Pancreas (tissue), 10 donors: Measurements from ENCODE around the gene CTTNBP2NL. TPM values are rescaled to one million over a fixed set of nuclear protein-coding genes. Genes with fewer than 3 reads are reported as not detected.
A peak's percentile ranks its signal among the peaks of the same experiment; 100 is the strongest.
"Not testable (repeated sequence)": the region's sequence is repeated elsewhere in the genome, so short reads cannot be mapped to it uniquely, and the experiment has no call there.

Source experiments
- ATAC-seq, 4 donors: fragments of 200-7000 bp; cut with Tn5 transposase; one replicate each; pipeline versions ENCODE4 v1.8.0 to v1.9.1; 2020; ENCODE audit warnings: mild to moderate bottlenecking in 4 of 4, moderate library complexity in 4 of 4
- DNase-seq, 6 donors: peaks; one replicate each; pipeline ENCODE4 v3.0.0-alpha.2; 2020
- FAIRE-seq: peaks from 2 replicates; lab custom pipeline; 2012; peaks lifted over from hg19 to GRCh38; lab: Jason Lieb, UNC
- H3K27ac ChIP-seq, 4 donors: fragments of 200-600 bp; sonication (generic); 1 replicate in 3 of 4; 2 replicates in 1 of 4; pipeline versions ENCODE4 v1.5.0 to v1.8.0; 2020
- H3K27me3 ChIP-seq, 4 donors: fragments of 200-600 bp; one replicate each; pipeline ENCODE4 v1.8.0; 2021
- H3K36me3 ChIP-seq, 3 donors: fragments of 200-600 bp; sonication (generic) in 1 of 3; one replicate each; pipeline versions ENCODE4 v1.5.0 to v1.8.0; 2020 to 2021
- H3K4me1 ChIP-seq, 3 donors: fragments of 200-600 bp; one replicate each; pipeline ENCODE4 v1.8.0; 2021
- H3K4me3 ChIP-seq, 4 donors: fragments of 200-600 bp; sonication (generic) in 2 of 4; one replicate each; pipeline versions ENCODE4 v1.5.0 to v1.8.0; 2020 to 2021
- H3K9me3 ChIP-seq, 4 donors: fragments of 200-600 bp; one replicate each; pipeline ENCODE4 v1.8.0; 2021
- WGBS, 2 donors: extraction: QIAGEN DNeasy Blood & Tissue Kit; methylation state at CpG; one replicate each; pipeline ENCODE4 v1.1.7; 2013; 5-methylcytosine and 5-hydroxymethylcytosine counted together
- intact Hi-C, 3 donors: fragments of 100-400 bp; cut with DNase I; formaldehyde crosslinking; loops; one replicate each; pipeline versions ENCODE4 v1.11.1 to v1.14.2; 2022
- polyA plus RNA-seq, 2 donors: library from polyadenylated mRNA; stranded (reverse); fragments of 200-250 nt; gene quantifications; one replicate each; pipeline ENCODE4 v1.2.3, GENCODE V29; 2013
- total RNA-seq, 6 donors: library from RNA; stranded (reverse); fragmentation: NEBNext Ultra II Directional in 4 of 6; extraction: Animal tissue kit (Norgen Biotek cat#: 25700) in 4 of 6; gene quantifications; one replicate each; pipeline versions ENCODE4 v1.2.1 to v1.2.4, GENCODE V29; 2021 to 2023
- TF ChIP-seq, protein P1 (sequence below), 4 donors: fragments of 200-600 bp; sonication (generic) in 3 of 4; IDR thresholded peaks; one replicate each; pipeline versions ENCODE4 v1.5.0 to v1.8.0; 2021; ENCODE audit warnings: antibody characterized with exemption in 4 of 4
- donor health status: healthy with polysubstance abuse.
- donor health status: DM: no; HTN: no; CAD: no; lungs with moderate emphysema.
- donor health status: DM: no; HTN: no; CAD: no.
- donor health status: control.
- donor health status: control.
- donor health status: Bipolar disorder and iron deficiency.
- donor health status: DM: yes; HTN: yes; CAD: no.
- donor health status: DM: no; HTN: no; CAD: no.
- donor health status: DM: no; HTN: no; CAD: no.
- donor health status: DM: yes; HTN: yes; CAD: no.

Gene CTTNBP2NL
- total and polyA plus RNA-seq, 8 donors: 2.8 to 24.0 (median 5.8) TPM

GRCh38 chr1:112448904-112449629 lies 53.1 kb downstream of the CTTNBP2NL start:
- intact Hi-C loops: no loop called here
- Histone ChIP-seq H3K4me1 (peaks cover 0 to 7% (median 5%) of the 10 kb centered on the region in 3 donors), H3K9me3 (no peaks in the 10 kb centered on the region), H3K27me3 (no peaks in the 10 kb centered on the region), H3K4me3 (no peak overlapping the region), H3K36me3 (peaks cover 0 to 1% (median 0%) of the 10 kb centered on the region in 3 donors), H3K27ac (no peak overlapping the region)
- 78 to 82% methylated on average over 8 of the region's 8 CpGs for WGBS, 2 donors
- DNase-seq: no peak
- TF ChIP-seq, protein P1, sequence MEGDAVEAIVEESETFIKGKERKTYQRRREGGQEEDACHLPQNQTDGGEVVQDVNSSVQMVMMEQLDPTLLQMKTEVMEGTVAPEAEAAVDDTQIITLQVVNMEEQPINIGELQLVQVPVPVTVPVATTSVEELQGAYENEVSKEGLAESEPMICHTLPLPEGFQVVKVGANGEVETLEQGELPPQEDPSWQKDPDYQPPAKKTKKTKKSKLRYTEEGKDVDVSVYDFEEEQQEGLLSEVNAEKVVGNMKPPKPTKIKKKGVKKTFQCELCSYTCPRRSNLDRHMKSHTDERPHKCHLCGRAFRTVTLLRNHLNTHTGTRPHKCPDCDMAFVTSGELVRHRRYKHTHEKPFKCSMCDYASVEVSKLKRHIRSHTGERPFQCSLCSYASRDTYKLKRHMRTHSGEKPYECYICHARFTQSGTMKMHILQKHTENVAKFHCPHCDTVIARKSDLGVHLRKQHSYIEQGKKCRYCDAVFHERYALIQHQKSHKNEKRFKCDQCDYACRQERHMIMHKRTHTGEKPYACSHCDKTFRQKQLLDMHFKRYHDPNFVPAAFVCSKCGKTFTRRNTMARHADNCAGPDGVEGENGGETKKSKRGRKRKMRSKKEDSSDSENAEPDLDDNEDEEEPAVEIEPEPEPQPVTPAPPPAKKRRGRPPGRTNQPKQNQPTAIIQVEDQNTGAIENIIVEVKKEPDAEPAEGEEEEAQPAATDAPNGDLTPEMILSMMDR (IDR thresholded peaks at IDR 0.05): no peak
- FAIRE-seq: no peak
- ATAC-seq: no peak

DNA sequence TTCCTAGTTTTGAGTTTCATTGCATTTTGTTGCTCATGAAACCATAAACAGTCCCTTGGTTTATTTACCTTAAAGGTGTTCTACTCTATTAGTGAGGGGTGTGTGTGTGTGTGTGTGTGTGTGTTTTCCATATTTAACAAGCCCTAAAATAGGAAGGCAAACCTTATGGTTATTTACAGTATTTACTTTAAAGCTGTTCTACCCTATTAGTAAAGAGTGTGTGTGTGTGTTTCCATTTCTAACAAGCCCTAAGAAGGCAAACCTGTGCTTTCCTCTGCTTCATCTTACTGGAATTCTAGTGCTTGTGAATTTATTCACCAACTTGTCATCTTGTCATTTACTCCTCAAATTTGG lies 53.6 kb downstream of the CTTNBP2NL start:
- TF ChIP-seq, protein P1 (IDR thresholded peaks at IDR 0.05): no peak
- no peak for FAIRE-seq
- no peak overlapping the region for H3K4me3 ChIP-seq
- no peaks in the 10 kb centered on the region for H3K9me3 ChIP-seq
- intact Hi-C loops: no loop called here
- DNase-seq: no peak
- peaks cover 0 to 7% (median 0%) of the 10 kb centered on the region in 3 donors for H3K36me3 ChIP-seq
- no peak for ATAC-seq
- H3K27ac ChIP-seq: no peak overlapping the region
- no peaks in the 10 kb centered on the region for H3K27me3 ChIP-seq
- peaks cover 0 to 7% (median 5%) of the 10 kb centered on the region in 3 donors for H3K4me1 ChIP-seq

GRCh38 chr1:112450773-112451172 lies 54.8 kb downstream of the CTTNBP2NL start:
- TF ChIP-seq, protein P1 (IDR thresholded peaks at IDR 0.05): no peak
- H3K9me3 ChIP-seq: no peaks in the 10 kb centered on the region
- intact Hi-C loops: no loop called here
- no peak overlapping the region for H3K4me3 ChIP-seq
- H3K27ac ChIP-seq: no peak overlapping the region
- DNase-seq: no peak
- peaks cover 0 to 7% (median 5%) of the 10 kb centered on the region in 3 donors for H3K4me1 ChIP-seq
- no peaks in the 10 kb centered on the region for H3K27me3 ChIP-seq
- FAIRE-seq: no peak
- peaks cover 0 to 9% (median 0%) of the 10 kb centered on the region in 3 donors for H3K36me3 ChIP-seq
- peak in 2 of 4 donors; percentile 66 to 76 for ATAC-seq

- H3K36me3 ChIP-seq, intact Hi-C loops, H3K27me3 ChIP-seq, FAIRE-seq, DNase-seq, ATAC-seq, H3K9me3 ChIP-seq, H3K4me1 ChIP-seq, H3K4me3 ChIP-seq: not testable (repeated sequence)
- WGBS, 2 donors: 71 to 74% methylated on average over 3 of the region's 3 CpGs
- H3K27ac ChIP-seq: peak overlapping the region in 1 of 4 donors; percentile 25
Measured at GRCh38 chr1:112451301-112451700, 55.3 kb downstream of the CTTNBP2NL start.

DNA sequence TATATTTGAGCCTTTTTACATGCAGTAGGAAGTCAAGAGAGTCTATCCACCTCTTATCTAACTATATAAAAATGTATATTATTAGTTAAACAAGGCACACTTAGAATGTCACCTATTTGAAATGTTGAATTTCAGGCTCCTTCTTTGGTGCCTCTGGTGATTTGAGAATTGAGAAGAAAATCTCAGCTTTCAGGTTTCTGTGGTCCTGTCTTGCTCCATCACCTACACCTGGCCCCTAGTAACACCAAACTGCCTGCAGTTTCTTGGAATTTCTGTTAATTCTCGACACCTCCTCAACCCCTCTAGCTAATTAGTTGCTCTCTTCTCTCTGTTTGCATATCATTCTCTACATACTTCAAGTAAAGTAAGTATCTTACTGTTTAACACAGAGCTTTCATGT lies 57.9 kb downstream of the CTTNBP2NL start:
- ATAC-seq (no peak), FAIRE-seq (no peak), DNase-seq (no peak)
- no peaks in the 10 kb centered on the region for H3K9me3 ChIP-seq
- H3K27ac ChIP-seq: no peak overlapping the region
- TF ChIP-seq, protein P1 (IDR thresholded peaks at IDR 0.05): no peak
- intact Hi-C loops: no loop called here
- 85 to 96% methylated on average over 1 of the region's 1 CpG for WGBS, 2 donors
- no peak overlapping the region for H3K4me3 ChIP-seq
- H3K4me1 ChIP-seq: peaks cover 0 to 7% (median 0%) of the 10 kb centered on the region in 3 donors
- peaks cover 7 to 9% (median 8%) of the 10 kb centered on the region in 3 donors for H3K36me3 ChIP-seq
- H3K27me3 ChIP-seq: no peaks in the 10 kb centered on the region
